Measurements from ENCODE around the gene CHSY3. TPM values are rescaled to one million over a fixed set of nuclear protein-coding genes. Genes with fewer than 3 reads are reported as not detected.

Gene CHSY3
- total RNA-seq, 4 donors from 2014 or later: 0.51 to 7.8 (median 2.2) TPM

DNA sequence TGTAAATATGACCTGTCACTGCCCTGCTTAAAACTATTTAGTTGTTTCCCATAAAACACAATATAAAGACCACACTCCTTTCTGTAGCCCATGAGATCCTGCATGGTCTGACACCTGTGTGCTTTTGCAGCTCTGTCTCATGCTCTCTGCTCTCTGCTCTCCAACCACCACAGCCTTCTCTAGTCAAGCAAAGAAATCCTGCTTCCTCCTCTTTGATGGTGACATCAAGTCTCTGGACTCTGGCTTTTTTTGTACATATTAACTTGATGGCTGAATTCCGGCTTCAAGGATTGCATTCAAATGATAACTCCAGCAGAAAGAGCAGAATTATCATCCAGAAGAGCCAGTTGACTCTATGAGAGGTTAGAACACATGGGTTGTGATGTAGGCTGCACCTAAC lies 58.2 kb downstream of the CHSY3 start:
- no peak for DNase-seq
- in situ Hi-C loops (cut with MboI; ENCODE audit: low sequenced_read_pairs in 4 of 4) (no loop called here), intact Hi-C loops (cut with DNase I; ENCODE audit: low total_unique reads) (loop anchor here (5.0 kb wide), 1 partner anchor 40 kb away; no protein-coding TSS in a partner anchor)
- no peaks in the 10 kb centered on the region for H3K9me3 ChIP-seq
- peak overlapping the region; percentile 21 to 78 (median 72) for H3K27ac ChIP-seq
- peaks cover 4 to 16% of the 10 kb centered on the region in 2 donors for H3K4me1 ChIP-seq
- H3K27me3 ChIP-seq: no peaks in the 10 kb centered on the region
- no peak for ATAC-seq
- no peak overlapping the region for H3K4me3 ChIP-seq
- TF ChIP-seq POLR2A (IDR thresholded peaks at IDR 0.05) (no peak), CTCF (IDR thresholded peaks at IDR 0.05 in 4 of 5, conservative IDR thresholded peaks at IDR 0.05 in 1 of 5) (no peak)
- no peaks in the 10 kb centered on the region for H3K36me3 ChIP-seq

GRCh38 chr5:129963359-129963758 lies 59.1 kb downstream of the CHSY3 start:
- TF ChIP-seq CTCF (IDR thresholded peaks at IDR 0.05 in 4 of 5, conservative IDR thresholded peaks at IDR 0.05 in 1 of 5): no peak
- peak; percentile 37 to 75 for TF ChIP-seq POLR2A (IDR thresholded peaks at IDR 0.05)
- peak overlapping the region; percentile 21 to 78 (median 72) for H3K27ac ChIP-seq
- peaks cover 4 to 18% of the 10 kb centered on the region in 2 donors for H3K4me1 ChIP-seq
- H3K9me3 ChIP-seq: no peaks in the 10 kb centered on the region
- in situ Hi-C loops (cut with MboI; ENCODE audit: low sequenced_read_pairs in 4 of 4): no loop called here
- no peaks in the 10 kb centered on the region for H3K36me3 ChIP-seq
- no peak overlapping the region for H3K4me3 ChIP-seq
- DNase-seq (peak in 1 of 2 donors; percentile 31), ATAC-seq (peak; percentile 90 to 92)
- no peaks in the 10 kb centered on the region for H3K27me3 ChIP-seq
- intact Hi-C loops (cut with DNase I; ENCODE audit: low total_unique reads): loop anchor here (5.0 kb wide), 1 partner anchor 41 kb away; no protein-coding TSS in a partner anchor

- no peak for ATAC-seq
- H3K9me3 ChIP-seq: no peaks in the 10 kb centered on the region
- no peak for TF ChIP-seq POLR2A (IDR thresholded peaks at IDR 0.05)
- TF ChIP-seq CTCF (IDR thresholded peaks at IDR 0.05 in 4 of 5, conservative IDR thresholded peaks at IDR 0.05 in 1 of 5): no peak
Observed at GRCh38 chr5:129966071-129966470, 61.8 kb downstream of the CHSY3 start.

GRCh38 chr5:129971714-129972113 lies 67.4 kb downstream of the CHSY3 start:
- no peak overlapping the region for H3K4me3 ChIP-seq
- in situ Hi-C loops (cut with MboI; ENCODE audit: low sequenced_read_pairs in 4 of 4): no loop called here
- no peak overlapping the region for H3K27ac ChIP-seq
- H3K9me3 ChIP-seq: no peaks in the 10 kb centered on the region
- no peaks in the 10 kb centered on the region for H3K27me3 ChIP-seq
- H3K36me3 ChIP-seq: no peaks in the 10 kb centered on the region
- peak in 1 of 2 donors; percentile 52 for ATAC-seq
- intact Hi-C loops (cut with DNase I; ENCODE audit: low total_unique reads): no loop called here
- no peak for DNase-seq
- H3K4me1 ChIP-seq: peaks cover 5 to 11% of the 10 kb centered on the region in 2 donors
- TF ChIP-seq POLR2A (IDR thresholded peaks at IDR 0.05) (no peak), CTCF (IDR thresholded peaks at IDR 0.05 in 4 of 5, conservative IDR thresholded peaks at IDR 0.05 in 1 of 5) (no peak)

More at GRCh38 chr5:129966071-129966470, 61.8 kb downstream of the CHSY3 start:
- peak overlapping the region in 2 of 4 donors; percentile 52 to 68 for H3K27ac ChIP-seq
- peaks cover 9 to 18% of the 10 kb centered on the region in 2 donors for H3K4me1 ChIP-seq
- DNase-seq: no peak
- no peaks in the 10 kb centered on the region for H3K36me3 ChIP-seq
- in situ Hi-C loops (cut with MboI; ENCODE audit: low sequenced_read_pairs in 4 of 4) (no loop called here), intact Hi-C loops (cut with DNase I; ENCODE audit: low total_unique reads) (no loop called here)
- no peaks in the 10 kb centered on the region for H3K27me3 ChIP-seq
- H3K4me3 ChIP-seq: no peak overlapping the region

All from gastrocnemius medialis (tissue), 4 donors.